ENCODE results near the gene SLCO2A1.

DNA sequence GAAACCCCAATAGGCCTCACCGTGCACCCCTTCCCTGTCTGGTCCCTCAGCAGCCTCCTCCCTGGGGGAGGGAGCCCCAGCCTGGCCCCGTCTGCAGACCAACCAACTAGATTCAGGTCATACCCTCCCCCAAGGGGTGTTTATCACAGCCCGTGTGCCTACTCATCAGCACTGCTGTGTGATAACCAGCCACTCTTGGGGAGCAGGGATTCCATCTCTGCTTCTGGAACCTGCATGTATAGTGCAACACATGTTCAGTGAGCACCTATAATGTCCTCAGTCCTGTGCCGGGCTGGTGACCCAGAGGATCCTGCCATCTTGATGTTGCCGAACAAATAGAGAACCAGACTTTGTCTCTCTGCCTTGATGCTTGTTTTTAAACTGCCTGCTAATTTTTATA is 6.6 kb upstream of the SLCO2A1 start:
- TF ChIP-seq EZH2 (IDR thresholded peaks at IDR 0.05) (no peak), POLR2AphosphoS5 (IDR thresholded peaks at IDR 0.05; ENCODE audit: borderline replicate concordance, low read depth, low read length) (no peak)

All from SK-N-MC (cell line).